ENCODE data around the gene LAT. TPM values are rescaled to one million over a fixed set of nuclear protein-coding genes. Genes with fewer than 3 reads are reported as not detected.

LAT gene
- total RNA-seq, 1 donor from 2014 or later = 3.5 TPM

DNA sequence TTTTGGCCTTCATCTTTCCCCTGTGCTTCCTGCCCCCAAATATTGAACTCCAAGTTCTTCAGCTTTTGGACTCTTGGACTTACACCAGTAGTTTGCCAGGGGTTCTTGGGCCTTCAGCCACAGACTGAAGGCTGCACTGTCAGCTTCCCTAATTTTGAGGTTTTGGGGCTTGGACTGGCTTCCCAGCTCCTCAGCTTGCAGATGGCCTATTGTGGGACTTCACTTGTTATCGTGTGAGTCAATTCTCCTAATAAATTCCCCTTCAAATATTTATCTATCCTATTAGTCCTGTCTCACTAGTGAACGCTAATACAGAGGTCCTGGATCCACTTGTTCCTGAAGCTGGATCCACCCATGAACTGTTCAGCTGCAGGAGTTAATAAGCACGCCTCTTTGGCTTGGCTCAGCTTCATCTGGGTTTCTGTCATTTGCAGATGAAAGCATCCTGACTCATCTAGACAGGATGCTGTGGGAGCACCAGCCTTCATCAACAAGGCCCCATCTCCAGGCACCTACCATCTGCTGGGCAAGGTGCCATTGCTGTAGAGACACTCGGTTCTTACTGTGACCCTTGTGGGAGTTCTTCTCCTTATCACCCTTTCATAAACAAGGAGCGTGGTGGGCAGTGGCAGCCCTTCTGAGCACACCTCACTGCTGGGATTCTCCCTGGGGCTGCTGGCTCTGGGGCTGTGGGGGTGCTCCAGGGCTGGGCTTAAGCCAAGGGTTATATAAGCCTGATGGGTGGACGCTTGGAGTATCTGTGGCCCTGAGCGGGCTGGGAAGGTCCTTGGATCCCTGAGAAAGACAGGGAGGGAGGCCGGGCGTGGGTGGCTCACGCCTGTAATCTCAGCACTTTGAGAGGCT is 23.1 kb downstream of the LAT start:
- no peak for DNase-seq (ENCODE audit: low spot score)
- no peak for ATAC-seq

- no peak for DNase-seq (ENCODE audit: low spot score)
- no peak for ATAC-seq
Measured at GRCh38 chr16:29009050-29009837, 24.4 kb downstream of the LAT start.

GRCh38 chr16:29009838-29010166 is 24.9 kb downstream of the LAT start:
- ATAC-seq = no peak

DNA sequence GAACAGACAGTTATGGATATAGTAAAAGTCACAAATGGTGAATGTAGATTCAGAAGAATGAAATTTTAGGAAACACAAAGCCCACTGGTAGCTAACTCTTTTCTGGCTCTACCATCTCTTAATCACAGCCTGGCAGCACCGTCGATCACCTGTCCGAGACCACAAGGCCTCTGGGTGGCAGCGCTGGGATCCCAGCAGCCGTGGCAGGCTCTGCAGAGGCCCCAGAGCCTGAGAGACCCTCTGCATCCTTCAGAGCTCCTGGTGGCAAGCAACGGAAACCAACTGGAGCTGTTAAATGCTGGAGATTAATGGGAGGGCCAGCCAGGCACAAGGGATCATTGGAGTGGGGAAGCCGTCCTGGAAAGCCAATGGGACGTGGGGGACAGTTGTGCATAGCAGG is 26.3 kb downstream of the LAT start:
- ATAC-seq = no peak
- no peak for DNase-seq (ENCODE audit: low spot score)

More at GRCh38 chr16:29009838-29010166, 24.9 kb downstream of the LAT start:
- no peak for DNase-seq (ENCODE audit: low spot score)

DNA sequence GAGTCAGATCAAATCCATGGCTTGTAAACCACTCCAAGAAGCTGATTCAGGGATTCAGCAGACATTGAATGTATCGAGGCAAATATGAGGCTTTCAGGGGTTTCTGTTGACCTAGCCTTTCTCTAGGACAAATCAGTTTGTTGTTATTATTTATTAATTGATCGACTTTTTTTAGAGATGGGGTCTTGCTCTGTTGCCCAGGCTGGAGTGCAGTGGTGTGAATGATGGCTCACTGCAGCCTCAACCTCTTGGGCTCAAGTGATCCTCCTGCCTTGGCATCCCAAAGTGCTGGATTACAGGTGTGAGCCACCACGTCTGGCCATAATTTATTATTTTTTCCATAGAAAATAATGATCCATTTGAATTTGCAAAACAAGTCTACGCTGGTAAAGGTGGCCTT is 27.0 kb downstream of the LAT start:
- ATAC-seq = no peak
- no peak for DNase-seq (ENCODE audit: low spot score)

DNA sequence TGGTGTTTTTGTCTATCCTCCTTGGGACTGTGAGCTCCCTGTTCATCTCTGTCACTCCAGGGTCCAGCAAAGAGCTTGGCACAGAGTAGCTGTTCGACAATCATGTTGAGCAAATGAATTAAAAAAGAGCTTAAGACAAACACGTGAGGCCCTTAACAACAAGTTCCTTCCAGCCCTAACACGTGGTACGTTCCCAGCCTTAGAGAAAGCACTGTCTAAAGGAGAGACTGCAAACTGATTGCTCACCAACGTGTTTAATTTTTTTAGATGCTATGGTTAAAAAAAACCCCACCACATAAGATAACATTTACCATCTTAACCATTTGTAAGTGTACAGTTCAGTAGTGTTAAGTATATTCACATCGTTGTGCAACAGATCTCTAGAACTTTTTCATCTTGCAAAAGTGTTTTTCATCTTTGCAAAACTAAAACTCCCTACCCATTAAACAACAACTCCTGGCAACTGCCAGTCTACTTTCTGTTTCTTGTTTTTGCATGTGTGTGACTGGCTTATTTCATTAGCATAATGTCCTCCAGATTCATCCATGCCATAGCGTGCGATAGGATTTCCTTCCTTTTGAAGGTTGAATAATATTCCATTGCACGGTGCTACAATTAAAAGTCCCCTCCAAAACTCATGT is 28.2 kb downstream of the LAT start:
- DNase-seq (ENCODE audit: low spot score) (no peak), ATAC-seq (no peak)

DNA sequence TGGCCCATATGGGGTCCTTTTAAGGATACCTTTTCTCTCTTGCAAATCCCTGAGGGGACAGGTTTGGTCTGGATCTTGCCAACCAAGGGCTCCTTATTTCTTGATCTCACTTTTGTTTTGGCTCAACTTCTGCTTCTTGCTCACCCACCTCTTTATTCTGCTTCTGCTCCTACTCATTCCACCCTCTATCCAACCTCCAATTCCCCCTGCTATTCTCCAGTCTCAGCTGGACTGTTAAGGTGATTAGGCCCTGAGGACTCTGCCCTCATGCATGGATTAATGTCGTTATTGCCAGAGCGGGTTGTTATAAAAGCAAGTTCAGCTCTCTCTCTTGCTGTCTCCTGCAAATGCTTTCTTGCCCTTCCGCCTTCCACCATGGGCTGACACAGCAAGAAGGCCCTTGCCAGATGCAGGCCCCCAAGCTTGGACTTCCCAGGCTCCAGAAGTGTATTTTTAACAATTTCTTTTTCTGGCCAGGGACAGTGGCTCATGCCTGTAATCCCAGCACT is 29.8 kb downstream of the LAT start:
- ATAC-seq (peak; percentile 68), DNase-seq (ENCODE audit: low spot score) (no peak)

- DNase-seq (ENCODE audit: low spot score) (no peak), ATAC-seq (no peak)
Measured at GRCh38 chr16:29022196-29022595, 37.3 kb downstream of the LAT start.

GRCh38 chr16:29023279-29024277 is 38.7 kb downstream of the LAT start:
- DNase-seq (ENCODE audit: low spot score) (no peak), ATAC-seq (no peak)

- ATAC-seq (no peak), DNase-seq (ENCODE audit: low spot score) (no peak)
Measured at GRCh38 chr16:29024278-29024677, 39.4 kb downstream of the LAT start.

GRCh38 chr16:29025218-29025617 is 40.4 kb downstream of the LAT start:
- ATAC-seq (no peak), DNase-seq (ENCODE audit: low spot score) (no peak)

GRCh38 chr16:29025735-29026134 is 40.9 kb downstream of the LAT start:
- ATAC-seq = no peak
- no peak for DNase-seq (ENCODE audit: low spot score)

DNA sequence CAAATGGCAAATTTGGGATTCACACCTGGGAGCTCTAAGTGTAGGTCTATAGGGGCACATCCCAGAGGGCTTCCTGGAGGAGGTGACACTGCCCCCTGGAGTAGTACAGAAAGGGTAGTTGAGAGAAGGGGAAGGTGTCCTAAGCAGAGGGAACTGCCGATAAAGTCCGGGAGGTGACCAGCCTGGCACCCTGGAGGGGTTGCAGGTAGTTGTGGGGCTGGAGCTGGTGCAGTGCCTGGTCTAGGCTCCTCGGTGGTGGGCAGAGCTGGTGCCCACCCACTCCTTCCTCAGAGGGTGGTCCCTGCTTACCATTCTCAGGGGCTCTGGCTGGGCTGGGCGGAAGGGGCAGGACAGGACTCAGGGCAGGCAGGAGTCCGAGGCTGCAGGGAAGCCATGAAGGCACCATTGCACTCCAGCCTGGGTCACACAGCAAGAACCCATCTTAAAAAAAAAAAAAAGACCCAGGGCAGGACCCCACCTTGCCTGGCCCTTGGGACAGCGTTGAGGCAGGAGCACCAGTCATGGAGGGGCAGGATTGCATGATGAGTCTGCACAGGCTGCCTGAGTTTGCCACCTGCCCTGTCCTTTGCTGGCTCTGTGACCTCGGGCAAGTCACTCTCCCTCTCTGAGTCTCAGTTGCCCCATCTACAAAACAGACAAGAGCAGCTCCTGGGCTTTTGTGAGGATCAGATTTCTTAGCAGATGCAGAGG is 43.8 kb downstream of the LAT start:
- no peak for ATAC-seq
- DNase-seq (ENCODE audit: low spot score) = no peak

DNA sequence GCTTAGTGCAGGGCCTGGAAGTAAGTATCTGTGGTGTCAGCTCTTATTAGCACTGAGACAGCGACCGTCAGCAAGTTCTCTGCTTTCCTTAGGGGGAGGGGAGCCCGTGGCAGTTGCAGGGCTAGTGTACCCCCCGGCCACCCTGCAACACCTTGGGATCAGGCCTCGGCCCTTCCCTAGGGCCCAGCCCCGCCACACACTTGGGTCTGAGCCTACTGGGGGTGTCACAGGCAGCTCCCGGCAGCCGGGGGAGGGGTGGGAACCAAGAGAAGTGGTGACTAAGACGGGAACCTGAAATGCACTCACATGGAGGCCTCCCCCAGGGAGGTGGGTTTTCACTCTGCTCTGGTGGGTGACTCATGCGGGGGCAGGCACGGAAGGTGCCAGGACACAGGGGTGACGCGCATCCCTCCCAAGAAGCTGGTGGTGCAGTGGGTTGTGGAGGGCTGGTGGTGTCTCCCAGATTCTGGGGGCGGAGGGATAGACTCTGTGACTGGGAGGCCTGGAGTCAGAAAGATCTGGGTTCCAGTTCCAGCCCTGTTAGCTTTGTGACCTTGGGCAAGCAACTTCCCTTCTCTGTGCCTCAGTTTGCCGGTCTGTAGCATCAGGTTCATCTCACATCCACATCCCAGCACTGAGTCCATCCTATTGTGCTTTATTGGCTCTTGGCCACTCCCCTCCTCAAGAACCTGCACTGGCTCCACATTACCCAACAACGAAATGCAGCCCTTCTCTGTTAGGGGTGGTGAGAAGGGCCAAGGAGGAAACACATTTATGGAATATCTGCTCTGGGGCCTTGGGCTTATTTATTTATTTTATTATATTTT is 44.5 kb downstream of the LAT start:
- no peak for DNase-seq (ENCODE audit: low spot score)
- peak; percentile 39 for ATAC-seq

DNA sequence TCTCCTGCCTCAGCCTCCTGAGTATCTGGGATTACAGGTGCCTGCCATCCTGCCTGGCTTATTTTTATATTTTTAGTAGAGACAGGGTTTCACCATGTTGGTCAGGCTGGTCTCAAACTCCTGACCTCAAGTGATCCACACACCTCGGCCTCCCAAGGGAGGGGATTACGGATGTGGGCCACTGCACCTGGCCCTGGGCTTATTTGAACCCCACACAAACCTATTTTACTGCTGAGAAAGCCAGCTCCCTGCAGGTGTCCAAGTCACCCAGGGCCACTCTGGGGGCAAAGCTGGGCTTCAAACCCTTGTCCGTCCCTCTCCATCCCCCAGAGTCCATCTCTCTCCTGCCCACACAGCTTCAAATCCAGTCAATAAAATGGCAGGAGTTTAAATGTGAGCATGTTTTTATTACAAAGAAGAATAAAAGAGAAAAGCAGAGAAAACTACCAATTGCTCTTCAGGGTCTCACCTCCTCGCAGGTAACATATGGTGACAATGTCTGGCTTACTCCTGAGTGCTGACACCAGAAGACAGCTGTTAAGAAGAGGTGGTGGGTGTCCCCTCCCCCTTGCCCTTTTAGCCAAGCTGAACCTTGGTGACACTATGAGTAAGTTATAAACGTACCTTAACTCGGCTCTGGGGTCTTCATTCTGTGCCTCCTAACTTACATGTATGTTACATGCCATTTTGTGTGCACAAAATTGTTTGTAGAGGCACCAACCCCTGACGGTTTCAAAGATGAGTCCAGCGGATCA is 45.4 kb downstream of the LAT start:
- no peak for ATAC-seq
- no peak for DNase-seq (ENCODE audit: low spot score)

Measured in left lobe of liver (tissue), 2 donors.